GM19372 (cell line): ENCODE results near the gene LMTK2.

Source experiments
- ATAC-seq: cut with Tn5 transposase; IDR thresholded peaks from one replicate; pipeline ENCODE4 v1.9.1; 2021; ENCODE audit warnings: mild to moderate bottlenecking, low read depth, moderate library complexity; ENCODE audit not compliant: unreplicated experiment

Gene LMTK2

GRCh38 chr7:98252425-98253054 lies 145.9 kb downstream of the LMTK2 start:
- no peak for ATAC-seq

GRCh38 chr7:98254516-98254915 lies 147.9 kb downstream of the LMTK2 start:
- no peak for ATAC-seq

- ATAC-seq: no peak
Measured at GRCh38 chr7:98254951-98255610, 148.4 kb downstream of the LMTK2 start.

- no peak for ATAC-seq
Measured at GRCh38 chr7:98256431-98256830, 149.8 kb downstream of the LMTK2 start.

- ATAC-seq: no peak
Measured at GRCh38 chr7:98257701-98258100, 151.0 kb downstream of the LMTK2 start.
